Suprapubic skin (tissue), 4 donors: Measurements from ENCODE around the gene CCDC87. TPM values are rescaled to one million over a fixed set of nuclear protein-coding genes. Genes with fewer than 3 reads are reported as not detected.

Experiments used
- DNase-seq, 2 donors: peaks; one replicate each; pipeline ENCODE4 v3.0.0-alpha.2; 2019; ENCODE audit warnings: low spot score in 2 of 2
- H3K27ac ChIP-seq: fragments of 200-600 bp; sonication (generic); one replicate; pipeline ENCODE4 v1.5.1; 2019
- H3K27me3 ChIP-seq: fragments of 200-600 bp; sonication (generic); one replicate; pipeline ENCODE4 v1.5.1; 2019
- H3K36me3 ChIP-seq: fragments of 200-600 bp; sonication (generic); one replicate; pipeline ENCODE4 v1.5.1; 2019
- H3K4me1 ChIP-seq: fragments of 200-600 bp; sonication (generic); one replicate; pipeline ENCODE4 v1.5.1; 2019
- H3K4me3 ChIP-seq: fragments of 200-600 bp; sonication (generic); one replicate; pipeline ENCODE4 v1.5.1; 2019; ENCODE audit warnings: mild to moderate bottlenecking
- H3K9me3 ChIP-seq: fragments of 200-600 bp; sonication (generic); one replicate; pipeline ENCODE4 v1.5.1; 2019
- EP300 ChIP-seq: sonication (generic); formaldehyde crosslinking; IDR thresholded peaks from one replicate; pipeline ENCODE4 v1.6.1; 2017; ENCODE audit warnings: antibody characterized with exemption
- POLR2A ChIP-seq, 2 donors: fragments of 450-650 bp; IDR thresholded peaks; one replicate each; pipeline ENCODE4 v1.6.1; 2017; ENCODE audit warnings: antibody characterized with exemption in 2 of 2, mild to moderate bottlenecking in 2 of 2, moderate library complexity in 2 of 2
- POLR2AphosphoS5 ChIP-seq, 3 donors: sonication (generic); formaldehyde crosslinking; IDR thresholded peaks; one replicate each; pipeline ENCODE4 v1.6.1; 2017; ENCODE audit warnings: antibody characterized with exemption in 3 of 3
- WGBS: methylation state at CpG from one replicate; pipeline ENCODE4 v1.1.5; 2018; 5-methylcytosine and 5-hydroxymethylcytosine counted together
- total RNA-seq, 4 donors: library from RNA; depleted of rRNA; stranded (reverse); fragments of >200 nt; gene quantifications; one replicate each; pipeline ENCODE4 v1.1.0, GENCODE V29; 2016
- TF ChIP-seq, protein P1 (sequence below), 2 donors: fragments of 200-600 bp in 1 of 2; fragments of 450-650 bp in 1 of 2; sonication (generic) in 1 of 2; IDR thresholded peaks; one replicate each; pipeline ENCODE4 v1.5.1; 2016 to 2019; ENCODE audit warnings: antibody characterized with exemption in 2 of 2, mild to moderate bottlenecking in 1 of 2, moderate library complexity in 1 of 2

The CCDC87 gene
- total RNA-seq, 4 donors from 2014 or later = 0.30 to 0.55 TPM; not detected in 2

DNA sequence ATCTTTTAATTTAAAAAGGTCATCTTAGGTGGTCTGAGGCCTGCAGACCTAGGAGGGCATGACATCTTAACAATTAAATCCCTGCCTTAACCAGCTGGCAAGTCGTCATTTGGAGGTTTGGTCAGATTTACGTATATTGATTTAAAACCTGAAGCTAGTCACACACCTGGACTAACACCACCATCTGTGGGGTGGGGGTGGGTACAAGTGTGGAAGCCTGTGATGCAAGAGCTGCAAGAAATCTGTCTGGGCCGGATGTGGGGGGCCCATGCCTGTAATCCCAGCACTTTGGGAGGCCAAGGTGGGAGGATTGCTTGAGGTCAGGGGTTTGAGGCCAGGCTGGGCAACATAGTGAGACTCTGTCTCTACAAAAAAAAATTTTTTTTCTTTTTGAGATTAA lies 11.6 kb downstream of the CCDC87 start:
- 86% methylated on average over 3 of the region's 3 CpGs for WGBS
- no peak overlapping the region for H3K4me3 ChIP-seq
- H3K9me3 ChIP-seq = no peaks in the 10 kb centered on the region
- TF ChIP-seq POLR2A (IDR thresholded peaks at IDR 0.05) = no peak
- no peak for DNase-seq
- no peak overlapping the region for H3K27ac ChIP-seq
- peaks cover 6% of the 10 kb centered on the region for H3K4me1 ChIP-seq
- H3K27me3 ChIP-seq = no peaks in the 10 kb centered on the region
- H3K36me3 ChIP-seq = no peaks in the 10 kb centered on the region

DNA sequence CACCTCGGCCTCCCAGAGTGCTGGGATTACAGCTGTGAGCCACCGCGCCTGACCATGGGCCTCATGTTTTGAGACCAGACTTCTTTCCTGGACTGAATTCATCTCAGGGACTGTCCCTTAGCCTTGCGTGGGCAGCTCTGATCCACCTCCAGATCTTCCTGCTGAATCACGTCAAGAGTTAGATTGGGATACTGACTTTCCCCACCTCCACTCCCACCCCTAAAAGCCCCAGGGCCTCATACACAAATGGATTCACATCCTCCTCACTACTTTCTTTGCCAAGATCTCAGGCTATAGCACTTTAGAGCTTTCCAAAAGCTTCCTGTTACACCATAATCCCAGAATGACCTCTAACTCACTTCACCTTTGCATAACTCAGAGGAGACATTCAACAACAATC lies 12.1 kb downstream of the CCDC87 start:
- H3K36me3 ChIP-seq = no peaks in the 10 kb centered on the region
- TF ChIP-seq, protein P1, sequence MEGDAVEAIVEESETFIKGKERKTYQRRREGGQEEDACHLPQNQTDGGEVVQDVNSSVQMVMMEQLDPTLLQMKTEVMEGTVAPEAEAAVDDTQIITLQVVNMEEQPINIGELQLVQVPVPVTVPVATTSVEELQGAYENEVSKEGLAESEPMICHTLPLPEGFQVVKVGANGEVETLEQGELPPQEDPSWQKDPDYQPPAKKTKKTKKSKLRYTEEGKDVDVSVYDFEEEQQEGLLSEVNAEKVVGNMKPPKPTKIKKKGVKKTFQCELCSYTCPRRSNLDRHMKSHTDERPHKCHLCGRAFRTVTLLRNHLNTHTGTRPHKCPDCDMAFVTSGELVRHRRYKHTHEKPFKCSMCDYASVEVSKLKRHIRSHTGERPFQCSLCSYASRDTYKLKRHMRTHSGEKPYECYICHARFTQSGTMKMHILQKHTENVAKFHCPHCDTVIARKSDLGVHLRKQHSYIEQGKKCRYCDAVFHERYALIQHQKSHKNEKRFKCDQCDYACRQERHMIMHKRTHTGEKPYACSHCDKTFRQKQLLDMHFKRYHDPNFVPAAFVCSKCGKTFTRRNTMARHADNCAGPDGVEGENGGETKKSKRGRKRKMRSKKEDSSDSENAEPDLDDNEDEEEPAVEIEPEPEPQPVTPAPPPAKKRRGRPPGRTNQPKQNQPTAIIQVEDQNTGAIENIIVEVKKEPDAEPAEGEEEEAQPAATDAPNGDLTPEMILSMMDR (IDR thresholded peaks at IDR 0.05) = no peak
- 80% methylated on average over 5 of the region's 5 CpGs for WGBS
- no peak for DNase-seq
- no peak overlapping the region for H3K4me3 ChIP-seq
- H3K27me3 ChIP-seq = no peaks in the 10 kb centered on the region
- no peak overlapping the region for H3K27ac ChIP-seq
- peaks cover 6% of the 10 kb centered on the region for H3K4me1 ChIP-seq
- H3K9me3 ChIP-seq = no peaks in the 10 kb centered on the region

DNA sequence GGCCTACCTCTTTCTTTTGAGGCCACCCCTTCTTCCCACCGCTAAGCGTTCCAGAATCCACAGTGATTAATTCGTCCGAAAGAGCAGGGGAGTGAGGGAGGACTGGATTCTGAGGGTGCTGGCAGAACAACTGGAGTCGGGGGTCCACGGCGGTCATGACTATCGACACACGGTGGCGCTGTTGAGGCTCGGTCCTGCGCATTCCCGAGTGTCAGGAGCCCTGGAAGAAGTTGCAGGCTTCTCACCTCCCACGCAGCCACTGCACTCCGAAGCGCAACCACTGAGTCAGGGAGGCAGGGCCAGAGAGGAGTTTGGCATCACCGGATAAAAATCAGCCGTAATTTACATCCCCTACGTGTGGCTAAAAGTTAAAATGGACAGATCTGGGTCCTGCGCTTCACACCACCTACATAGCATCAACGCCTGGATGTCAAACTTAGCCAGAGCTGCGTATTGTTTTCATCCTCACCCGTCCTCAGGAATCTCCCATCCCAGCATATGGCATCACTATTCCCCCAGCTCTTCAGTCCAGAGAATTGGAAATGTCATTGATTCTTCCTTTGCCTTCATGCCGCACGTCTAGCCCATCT lies 13.8 kb downstream of the CCDC87 start:
- WGBS = 18% methylated on average over 25 of the region's 25 CpGs
- no peaks in the 10 kb centered on the region for H3K36me3 ChIP-seq

DNA sequence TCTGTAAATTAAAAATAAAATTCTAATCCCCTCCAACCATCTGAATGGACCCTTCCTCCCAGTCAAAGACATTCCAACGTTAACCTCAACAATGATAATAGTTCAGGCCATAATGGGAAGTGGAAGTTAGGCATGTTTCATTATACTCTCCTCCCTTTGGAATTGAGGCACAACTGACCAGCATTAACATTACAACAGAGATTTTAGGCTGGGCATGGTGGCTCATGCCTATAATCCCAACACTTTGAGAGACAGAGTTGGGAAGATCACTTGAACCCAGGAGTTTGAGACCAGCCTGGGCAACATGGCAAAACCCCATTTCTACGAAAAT lies 22.0 kb downstream of the CCDC87 start:
- no peak for DNase-seq
- H3K36me3 ChIP-seq = peaks cover 5% of the 10 kb centered on the region
- TF ChIP-seq POLR2A (IDR thresholded peaks at IDR 0.05) = no peak
- no peak for TF ChIP-seq EP300
- TF ChIP-seq POLR2AphosphoS5 (IDR thresholded peaks at IDR 0.05) = no peak
- TF ChIP-seq, protein P1 (IDR thresholded peaks at IDR 0.05) = no peak
- H3K4me1 ChIP-seq = peaks cover 20% of the 10 kb centered on the region
- H3K27me3 ChIP-seq = no peaks in the 10 kb centered on the region
- WGBS = 76% methylated on average over 2 of the region's 2 CpGs
- no peak overlapping the region for H3K27ac ChIP-seq
- H3K4me3 ChIP-seq = no peak overlapping the region
- H3K9me3 ChIP-seq = no peaks in the 10 kb centered on the region

More for the DNA sequence above, 13.8 kb downstream of the CCDC87 start:
- peaks cover 6% of the 10 kb centered on the region for H3K4me1 ChIP-seq
- DNase-seq = peak; percentile 87 to 91
- TF ChIP-seq POLR2A (IDR thresholded peaks at IDR 0.05) = no peak
- no peak for TF ChIP-seq POLR2AphosphoS5 (IDR thresholded peaks at IDR 0.05)
- TF ChIP-seq, protein P1 (IDR thresholded peaks at IDR 0.05) = peak; percentile 77 to 81
- TF ChIP-seq EP300 = no peak
- H3K4me3 ChIP-seq = no peak overlapping the region
- no peaks in the 10 kb centered on the region for H3K9me3 ChIP-seq
- H3K27me3 ChIP-seq = no peaks in the 10 kb centered on the region
- no peak overlapping the region for H3K27ac ChIP-seq

DNA sequence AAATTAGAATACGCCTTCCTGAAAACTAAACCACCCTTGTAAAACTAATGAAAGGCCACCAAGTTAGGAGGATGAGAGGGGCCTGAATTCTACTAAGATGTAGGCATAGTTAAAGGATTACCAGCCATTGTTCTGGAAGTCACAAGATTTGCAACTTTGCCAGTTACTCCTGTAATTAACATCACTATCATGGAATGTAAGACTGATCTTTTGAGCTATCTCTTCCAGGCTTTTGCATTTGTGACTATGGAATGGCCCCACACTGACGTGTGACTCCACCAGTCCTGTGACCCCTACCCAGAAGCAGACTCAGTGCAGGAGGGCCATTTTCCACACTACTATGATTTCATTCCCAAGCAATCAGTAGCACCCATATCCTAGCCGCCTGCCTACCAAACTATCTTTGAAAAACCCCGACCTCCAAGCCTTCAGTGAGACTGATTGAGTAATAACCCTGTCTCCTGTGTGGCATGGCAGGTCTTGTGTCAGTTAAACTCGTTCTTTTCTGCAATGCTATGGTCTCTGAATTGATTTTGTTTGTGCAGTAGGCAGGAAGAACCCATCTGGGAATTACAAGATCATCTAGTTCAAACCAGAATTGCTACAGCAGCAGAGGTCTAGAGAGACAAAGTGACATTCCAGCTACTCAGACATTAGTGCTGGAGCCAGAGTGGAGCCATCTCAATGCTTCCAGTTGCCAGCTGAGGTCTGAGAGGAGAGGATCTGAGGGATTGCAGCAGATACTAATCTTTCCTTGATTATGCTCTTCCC lies 22.6 kb downstream of the CCDC87 start:
- Histone ChIP-seq H3K4me3 (no peak overlapping the region), H3K27me3 (no peaks in the 10 kb centered on the region), H3K36me3 (peaks cover 10% of the 10 kb centered on the region), H3K9me3 (no peaks in the 10 kb centered on the region), H3K27ac (no peak overlapping the region), H3K4me1 (peaks cover 20% of the 10 kb centered on the region)
- no peak for DNase-seq
- TF ChIP-seq POLR2A (IDR thresholded peaks at IDR 0.05) = no peak
- TF ChIP-seq POLR2AphosphoS5 (IDR thresholded peaks at IDR 0.05) = no peak
- TF ChIP-seq, protein P1 (IDR thresholded peaks at IDR 0.05) = no peak
- TF ChIP-seq EP300 = no peak
- 69% methylated on average over 5 of the region's 5 CpGs for WGBS
